Esophagus squamous epithelium (tissue), 4 donors: ENCODE results near the gene ABCA5.

ENCODE experiments used
- CTCF ChIP-seq, 6 experiments: fragments of 450-650 bp in 4 of 6; fragments of 200-600 bp in 2 of 6; sonication (generic) in 2 of 6; IDR thresholded peaks; one replicate each; pipeline ENCODE4 v1.5.1; 2016 to 2019; ENCODE audit warnings: antibody characterized with exemption in 6 of 6, mild to moderate bottlenecking in 4 of 6, moderate library complexity in 4 of 6
- POLR2A ChIP-seq, 4 donors: fragments of 450-650 bp; IDR thresholded peaks; one replicate each; pipeline ENCODE4 v1.6.1; 2017; ENCODE audit warnings: antibody characterized with exemption in 4 of 4, mild to moderate bottlenecking in 4 of 4, moderate library complexity in 3 of 4

GRCh38 chr17:69269131-69269998 is 57.6 kb downstream of the ABCA5 start:
- no peak for TF ChIP-seq CTCF (IDR thresholded peaks at IDR 0.05)
- TF ChIP-seq POLR2A (IDR thresholded peaks at IDR 0.05) = no peak
